Activated T-helper 17 cell treated with anti-CD3 and anti-CD28 coated beads, Interleukin-2, amount 50 U/mL, for 72 hours (primary cell): ENCODE results near the gene CARD11. TPM values are rescaled to one million over a fixed set of nuclear protein-coding genes. Genes with fewer than 3 reads are reported as not detected.
A peak's percentile ranks its signal among the peaks of the same experiment; 100 is the strongest.
"Not testable (repeated sequence)": the region's sequence is repeated elsewhere in the genome, so short reads cannot be mapped to it uniquely, and the experiment has no call there.

ENCODE experiments used
- ATAC-seq: fragments of 150-1000 bp; cut with Tn5 transposase; replicated peaks from 2 replicates; pipeline ENCODE4 v1.10.0; 2021; ENCODE audit warnings: mild to moderate bottlenecking, moderate library complexity
- H3K27ac Mint-ChIP-seq: one replicate; pipeline ENCODE4 v1.8.0; 2022; ENCODE audit warnings: mixed read lengths
- H3K27me3 Mint-ChIP-seq: one replicate; pipeline ENCODE4 v1.8.0; 2022; ENCODE audit warnings: mixed read lengths
- H3K36me3 Mint-ChIP-seq: one replicate; pipeline ENCODE4 v1.8.0; 2022; ENCODE audit warnings: low read depth, mild to moderate bottlenecking, mixed read lengths
- H3K4me1 Mint-ChIP-seq: one replicate; pipeline ENCODE4 v1.8.0; 2022; ENCODE audit warnings: mixed read lengths
- H3K4me3 Mint-ChIP-seq: one replicate; pipeline ENCODE4 v1.8.0; 2022; ENCODE audit warnings: mild to moderate bottlenecking, mixed read lengths
- H3K9me3 Mint-ChIP-seq: one replicate; pipeline ENCODE4 v1.8.0; 2022; ENCODE audit warnings: mixed read lengths
- total RNA-seq, 2 donors: library from RNA; stranded (reverse); gene quantifications; one replicate each; pipeline ENCODE4 v1.2.3, GENCODE V29; 2022

The CARD11 gene
- total RNA-seq, 2 donors from 2014 or later = 98.7 to 112 TPM

GRCh38 chr7:2924866-2925840, 118.5 kb downstream of the CARD11 start:
- peak overlapping the region; percentile 81 for H3K27ac Mint-ChIP-seq
- peaks cover 93% of the 10 kb centered on the region for H3K36me3 Mint-ChIP-seq
- H3K27me3 Mint-ChIP-seq = no peaks in the 10 kb centered on the region
- no peak for ATAC-seq
- no peaks in the 10 kb centered on the region for H3K9me3 Mint-ChIP-seq
- no peak overlapping the region for H3K4me3 Mint-ChIP-seq
- H3K4me1 Mint-ChIP-seq = peaks cover 12% of the 10 kb centered on the region

GRCh38 chr7:2923886-2924574, 119.6 kb downstream of the CARD11 start:
- Mint-ChIP-seq H3K9me3 (no peaks in the 10 kb centered on the region), H3K4me3 (no peak overlapping the region), H3K36me3 (peaks cover 93% of the 10 kb centered on the region), H3K4me1 (peaks cover 12% of the 10 kb centered on the region), H3K27ac (no peak overlapping the region), H3K27me3 (no peaks in the 10 kb centered on the region)
- ATAC-seq = no peak

GRCh38 chr7:2923291-2923781, 120.3 kb downstream of the CARD11 start:
- no peak overlapping the region for H3K27ac Mint-ChIP-seq
- no peak for ATAC-seq

GRCh38 chr7:2922866-2923265, 120.8 kb downstream of the CARD11 start:
- peaks cover 12% of the 10 kb centered on the region for H3K4me1 Mint-ChIP-seq
- H3K9me3 Mint-ChIP-seq = no peaks in the 10 kb centered on the region
- ATAC-seq = no peak
- H3K4me3 Mint-ChIP-seq = no peak overlapping the region
- H3K27me3 Mint-ChIP-seq = no peaks in the 10 kb centered on the region
- peaks cover 91% of the 10 kb centered on the region for H3K36me3 Mint-ChIP-seq
- no peak overlapping the region for H3K27ac Mint-ChIP-seq

More at GRCh38 chr7:2923291-2923781, 120.3 kb downstream of the CARD11 start:
- no peaks in the 10 kb centered on the region for H3K27me3 Mint-ChIP-seq
- no peaks in the 10 kb centered on the region for H3K9me3 Mint-ChIP-seq
- H3K36me3 Mint-ChIP-seq = peaks cover 92% of the 10 kb centered on the region
- peaks cover 12% of the 10 kb centered on the region for H3K4me1 Mint-ChIP-seq
- H3K4me3 Mint-ChIP-seq = no peak overlapping the region

- H3K36me3 Mint-ChIP-seq = peaks cover 90% of the 10 kb centered on the region
- H3K27me3 Mint-ChIP-seq = no peaks in the 10 kb centered on the region
These were observed 121.3 kb downstream of the CARD11 start for GRCh38 chr7:2922348-2922691.

GRCh38 chr7:2921653-2922347, 121.9 kb downstream of the CARD11 start:
- no peak for ATAC-seq
- H3K4me1 Mint-ChIP-seq = peaks cover 12% of the 10 kb centered on the region
- H3K36me3 Mint-ChIP-seq = peaks cover 91% of the 10 kb centered on the region
- H3K27ac Mint-ChIP-seq = peak overlapping the region; percentile 47
- H3K9me3 Mint-ChIP-seq = no peaks in the 10 kb centered on the region
- H3K4me3 Mint-ChIP-seq = no peak overlapping the region
- H3K27me3 Mint-ChIP-seq = no peaks in the 10 kb centered on the region

More at GRCh38 chr7:2922348-2922691, 121.3 kb downstream of the CARD11 start:
- Mint-ChIP-seq H3K4me1 (peaks cover 12% of the 10 kb centered on the region), H3K4me3 (no peak overlapping the region), H3K27ac (no peak overlapping the region), H3K9me3 (no peaks in the 10 kb centered on the region)
- no peak for ATAC-seq

GRCh38 chr7:2920956-2921652, 122.6 kb downstream of the CARD11 start:
- Mint-ChIP-seq H3K4me3 (no peak overlapping the region), H3K36me3 (peaks cover 91% of the 10 kb centered on the region), H3K27me3 (no peaks in the 10 kb centered on the region), H3K9me3 (no peaks in the 10 kb centered on the region), H3K4me1 (peaks cover 8% of the 10 kb centered on the region), H3K27ac (peak overlapping the region; percentile 52)
- no peak for ATAC-seq

GRCh38 chr7:2920480-2920879, 123.2 kb downstream of the CARD11 start:
- not testable (repeated sequence) for ATAC-seq, H3K9me3 Mint-ChIP-seq, H3K4me1 Mint-ChIP-seq, H3K27me3 Mint-ChIP-seq, H3K4me3 Mint-ChIP-seq
- Mint-ChIP-seq H3K27ac (peak overlapping the region; percentile 52), H3K36me3 (peaks cover 91% of the 10 kb centered on the region)

- Mint-ChIP-seq H3K9me3 (no peaks in the 10 kb centered on the region), H3K4me3 (no peak overlapping the region), H3K36me3 (peaks cover 91% of the 10 kb centered on the region), H3K27me3 (no peaks in the 10 kb centered on the region), H3K27ac (peak overlapping the region; percentile 52), H3K4me1 (peaks cover 7% of the 10 kb centered on the region)
- ATAC-seq = no peak
These were observed 123.6 kb downstream of the CARD11 start for GRCh38 chr7:2920041-2920440.

- Mint-ChIP-seq H3K27ac (no peak overlapping the region), H3K36me3 (peaks cover 93% of the 10 kb centered on the region), H3K4me3 (no peak overlapping the region), H3K9me3 (no peaks in the 10 kb centered on the region), H3K27me3 (no peaks in the 10 kb centered on the region), H3K4me1 (peaks cover 7% of the 10 kb centered on the region)
- peak; percentile 7 for ATAC-seq
These were observed 124.4 kb downstream of the CARD11 start for GRCh38 chr7:2919256-2919655.

- Mint-ChIP-seq H3K27me3 (no peaks in the 10 kb centered on the region), H3K27ac (no peak overlapping the region), H3K36me3 (peaks cover 91% of the 10 kb centered on the region), H3K4me1 (peaks cover 7% of the 10 kb centered on the region), H3K9me3 (no peaks in the 10 kb centered on the region), H3K4me3 (no peak overlapping the region)
- ATAC-seq = no peak
These were observed 125.3 kb downstream of the CARD11 start for GRCh38 chr7:2918406-2918805.

- Mint-ChIP-seq H3K9me3 (no peaks in the 10 kb centered on the region), H3K27ac (no peak overlapping the region), H3K4me3 (no peak overlapping the region), H3K36me3 (peaks cover 91% of the 10 kb centered on the region), H3K4me1 (no peaks in the 10 kb centered on the region), H3K27me3 (no peaks in the 10 kb centered on the region)
- no peak for ATAC-seq
These were observed 128.6 kb downstream of the CARD11 start for GRCh38 chr7:2915023-2915422.

GRCh38 chr7:2913760-2914387, 129.8 kb downstream of the CARD11 start:
- ATAC-seq = no peak

More at GRCh38 chr7:2913760-2914387, 129.8 kb downstream of the CARD11 start:
- Mint-ChIP-seq H3K4me3 (no peak overlapping the region), H3K36me3 (peaks cover 89% of the 10 kb centered on the region), H3K27me3 (no peaks in the 10 kb centered on the region), H3K4me1 (no peaks in the 10 kb centered on the region), H3K9me3 (no peaks in the 10 kb centered on the region), H3K27ac (no peak overlapping the region)
